Left ventricle myocardium inferior (tissue), 1 donor: ENCODE measurements around the gene PACRGL. TPM values are rescaled to one million over a fixed set of nuclear protein-coding genes. Genes with fewer than 3 reads are reported as not detected.

Experiments
- DNase-seq: peaks from one replicate; pipeline ENCODE4 v3.0.0-alpha.2; 2020
- H3K27ac ChIP-seq: fragments of 200-600 bp; replicated peaks from 2 replicates; pipeline ENCODE4 v1.8.0; 2021
- H3K27me3 ChIP-seq: fragments of 200-600 bp; 2 replicates; pipeline ENCODE4 v1.8.0; 2021; ENCODE audit warnings: low read depth
- H3K36me3 ChIP-seq: fragments of 200-600 bp; 2 replicates; pipeline ENCODE4 v1.8.0; 2021
- H3K4me1 ChIP-seq: fragments of 200-600 bp; 2 replicates; pipeline ENCODE4 v1.8.0; 2021
- H3K4me3 ChIP-seq: fragments of 200-600 bp; 2 replicates; pipeline ENCODE4 v1.8.0; 2021; ENCODE audit warnings: mild to moderate bottlenecking, moderate library complexity
- H3K9me3 ChIP-seq: fragments of 200-600 bp; replicated peaks from 2 replicates; pipeline ENCODE4 v1.8.0; 2021
- intact Hi-C: fragments of 100-400 bp; cut with micrococcal nuclease; formaldehyde crosslinking; loops from one replicate; pipeline ENCODE4 v1.11.0; 2022
- total RNA-seq: library from RNA; stranded (reverse); fragmentation: NEBNext Ultra II Directional; extraction: Animal tissue kit (Norgen Biotek cat#: 25700); gene quantifications from one replicate; pipeline ENCODE4 v1.2.1, GENCODE V29; 2021
- TF ChIP-seq, protein P1 (sequence below): fragments of 200-600 bp; IDR thresholded peaks from 2 replicates; pipeline ENCODE4 v1.8.0; 2021; ENCODE audit warnings: antibody characterized with exemption, mild to moderate bottlenecking, borderline replicate concordance
- donor health status: DM: no; HTN: yes; CAD: no; lungs with severe emphysema.

PACRGL gene
- total RNA-seq, 1 donor from 2014 or later, result 9.8 TPM

DNA sequence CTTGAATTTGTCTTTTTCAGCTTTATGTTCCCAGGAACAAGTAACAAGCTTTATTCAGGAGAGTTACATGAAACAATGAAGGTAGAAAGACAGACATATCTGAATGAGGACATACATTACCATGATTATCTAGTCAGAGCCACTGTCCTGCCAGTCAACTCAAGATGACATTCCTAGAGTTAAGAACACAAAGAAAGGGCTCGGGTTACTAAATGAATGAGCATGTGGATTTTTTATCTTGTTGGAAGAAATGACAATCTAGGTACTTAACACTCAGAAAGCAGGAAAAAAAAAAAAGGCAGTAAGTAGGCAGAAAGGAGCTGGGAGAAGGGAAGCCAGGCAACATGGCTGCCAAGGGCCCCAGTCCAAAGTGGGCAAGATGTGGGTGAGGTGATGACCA is 28.0 kb upstream of the PACRGL start:
- H3K36me3 ChIP-seq, result no peaks in the 10 kb centered on the region
- H3K4me3 ChIP-seq, result no peak overlapping the region
- H3K9me3 ChIP-seq, result no peaks in the 10 kb centered on the region
- DNase-seq, result no peak
- H3K4me1 ChIP-seq, result no peaks in the 10 kb centered on the region
- intact Hi-C loops, result no loop called here
- TF ChIP-seq, protein P1, sequence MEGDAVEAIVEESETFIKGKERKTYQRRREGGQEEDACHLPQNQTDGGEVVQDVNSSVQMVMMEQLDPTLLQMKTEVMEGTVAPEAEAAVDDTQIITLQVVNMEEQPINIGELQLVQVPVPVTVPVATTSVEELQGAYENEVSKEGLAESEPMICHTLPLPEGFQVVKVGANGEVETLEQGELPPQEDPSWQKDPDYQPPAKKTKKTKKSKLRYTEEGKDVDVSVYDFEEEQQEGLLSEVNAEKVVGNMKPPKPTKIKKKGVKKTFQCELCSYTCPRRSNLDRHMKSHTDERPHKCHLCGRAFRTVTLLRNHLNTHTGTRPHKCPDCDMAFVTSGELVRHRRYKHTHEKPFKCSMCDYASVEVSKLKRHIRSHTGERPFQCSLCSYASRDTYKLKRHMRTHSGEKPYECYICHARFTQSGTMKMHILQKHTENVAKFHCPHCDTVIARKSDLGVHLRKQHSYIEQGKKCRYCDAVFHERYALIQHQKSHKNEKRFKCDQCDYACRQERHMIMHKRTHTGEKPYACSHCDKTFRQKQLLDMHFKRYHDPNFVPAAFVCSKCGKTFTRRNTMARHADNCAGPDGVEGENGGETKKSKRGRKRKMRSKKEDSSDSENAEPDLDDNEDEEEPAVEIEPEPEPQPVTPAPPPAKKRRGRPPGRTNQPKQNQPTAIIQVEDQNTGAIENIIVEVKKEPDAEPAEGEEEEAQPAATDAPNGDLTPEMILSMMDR, result no peak
- no peak overlapping the region for H3K27ac ChIP-seq
- H3K27me3 ChIP-seq, result peaks cover 5% of the 10 kb centered on the region

DNA sequence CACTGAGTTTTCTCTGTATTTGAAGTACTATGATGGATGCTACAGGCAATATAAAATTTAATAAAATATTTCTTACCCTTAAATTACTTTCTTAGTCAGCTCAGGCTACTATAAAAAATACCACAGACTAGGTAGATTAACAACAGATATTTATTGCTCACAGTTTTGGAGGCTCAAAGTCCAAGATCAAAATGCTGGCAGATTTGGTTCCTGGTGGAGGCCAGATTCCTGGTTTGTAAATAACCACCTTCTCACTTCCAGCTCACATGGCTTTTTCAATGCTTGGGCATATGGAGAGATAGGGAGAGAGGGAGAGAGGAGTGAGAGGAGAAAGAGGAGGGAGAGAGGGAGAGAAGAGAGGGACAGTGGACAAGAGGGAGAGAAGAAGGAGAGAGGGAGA is 24.5 kb upstream of the PACRGL start:
- H3K4me1 ChIP-seq, result no peaks in the 10 kb centered on the region
- H3K27me3 ChIP-seq, result peaks cover 34% of the 10 kb centered on the region
- intact Hi-C loops, result no loop called here
- no peak for DNase-seq
- TF ChIP-seq, protein P1, result no peak
- no peaks in the 10 kb centered on the region for H3K36me3 ChIP-seq
- no peak overlapping the region for H3K27ac ChIP-seq
- no peak overlapping the region for H3K4me3 ChIP-seq
- no peaks in the 10 kb centered on the region for H3K9me3 ChIP-seq

DNA sequence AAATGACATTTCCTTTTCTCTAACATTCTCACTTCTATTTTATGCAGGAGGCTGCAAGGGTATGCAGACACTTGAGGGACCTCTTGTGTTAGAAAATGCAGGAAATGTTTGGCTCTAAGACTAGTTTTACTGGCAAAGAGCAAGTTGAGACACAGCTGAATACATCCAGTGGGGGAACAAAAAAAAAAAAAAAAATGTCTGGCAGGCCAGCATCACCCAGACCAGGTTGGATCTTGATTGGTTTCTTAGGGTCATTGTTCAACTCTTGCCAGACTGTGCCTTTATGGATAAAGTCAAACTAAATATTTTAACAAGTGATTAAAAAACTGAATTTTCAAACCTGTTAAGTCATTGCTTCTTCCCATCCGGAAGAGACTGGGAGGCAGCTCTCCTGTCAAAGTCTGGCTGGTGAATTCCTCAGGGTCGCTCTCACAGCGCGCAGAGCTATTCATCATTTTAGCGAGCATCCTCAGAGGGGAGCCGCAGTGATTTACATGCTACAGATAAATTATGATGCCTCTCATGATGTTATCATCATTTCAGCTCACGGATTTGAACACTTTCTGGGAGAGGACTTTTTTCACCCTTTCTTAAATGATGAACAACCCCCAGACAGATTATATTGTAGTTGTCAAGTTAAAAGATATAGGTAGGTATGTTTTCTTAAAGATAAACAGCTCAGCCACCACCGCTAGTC is 23.6 kb upstream of the PACRGL start:
- H3K9me3 ChIP-seq, result no peaks in the 10 kb centered on the region
- intact Hi-C loops, result no loop called here
- H3K27ac ChIP-seq, result no peak overlapping the region
- H3K4me1 ChIP-seq, result no peaks in the 10 kb centered on the region
- no peak overlapping the region for H3K4me3 ChIP-seq
- no peak for DNase-seq
- TF ChIP-seq, protein P1, result no peak
- H3K36me3 ChIP-seq, result no peaks in the 10 kb centered on the region
- H3K27me3 ChIP-seq, result peaks cover 38% of the 10 kb centered on the region

DNA sequence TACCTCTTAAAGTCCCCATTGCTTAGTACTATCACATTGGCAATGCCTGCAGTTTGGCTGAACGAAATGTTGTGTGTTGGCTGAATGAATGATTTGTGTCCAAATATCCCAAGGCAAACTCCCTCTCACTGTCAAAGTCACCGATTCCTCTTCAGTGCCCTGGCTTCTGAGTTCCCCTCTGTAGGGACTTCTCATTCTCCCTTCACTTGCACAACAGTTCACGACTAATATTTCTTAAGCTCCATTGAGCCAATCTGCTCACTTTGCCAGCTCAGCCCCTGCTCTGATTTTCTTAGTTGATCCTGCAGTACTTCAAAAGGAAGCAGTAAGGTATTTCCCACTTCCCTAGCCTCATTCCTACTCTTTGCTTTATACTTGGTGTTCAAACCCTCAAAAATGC is 21.9 kb upstream of the PACRGL start:
- no peak overlapping the region for H3K27ac ChIP-seq
- peaks cover 56% of the 10 kb centered on the region for H3K27me3 ChIP-seq
- no peak overlapping the region for H3K4me3 ChIP-seq
- no peak for DNase-seq
- no peaks in the 10 kb centered on the region for H3K9me3 ChIP-seq
- no peaks in the 10 kb centered on the region for H3K4me1 ChIP-seq
- H3K36me3 ChIP-seq, result no peaks in the 10 kb centered on the region
- TF ChIP-seq, protein P1, result no peak
- intact Hi-C loops, result no loop called here

DNA sequence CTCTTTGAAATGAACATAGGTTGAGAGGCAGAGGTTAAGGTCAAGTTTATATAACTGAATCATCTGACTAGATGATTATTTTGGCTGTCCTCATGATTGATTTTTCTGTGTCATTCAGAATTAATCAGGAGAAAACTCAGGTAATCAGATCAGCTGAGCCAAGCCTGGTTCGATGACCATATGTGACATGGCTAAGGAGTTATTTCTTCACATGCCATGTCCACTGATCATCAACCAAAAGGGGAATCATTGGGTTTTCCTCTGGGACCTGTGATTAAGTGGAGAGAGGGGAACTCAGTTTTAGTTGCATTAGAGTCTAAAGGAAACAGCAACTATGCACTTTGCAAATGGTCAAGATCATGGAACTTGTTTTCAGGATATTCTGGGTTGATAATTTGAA is 20.3 kb upstream of the PACRGL start:
- no peaks in the 10 kb centered on the region for H3K9me3 ChIP-seq
- no peak for DNase-seq
- intact Hi-C loops, result no loop called here
- H3K4me1 ChIP-seq, result no peaks in the 10 kb centered on the region
- no peak overlapping the region for H3K4me3 ChIP-seq
- H3K36me3 ChIP-seq, result no peaks in the 10 kb centered on the region
- peaks cover 53% of the 10 kb centered on the region for H3K27me3 ChIP-seq
- no peak overlapping the region for H3K27ac ChIP-seq
- TF ChIP-seq, protein P1, result no peak

DNA sequence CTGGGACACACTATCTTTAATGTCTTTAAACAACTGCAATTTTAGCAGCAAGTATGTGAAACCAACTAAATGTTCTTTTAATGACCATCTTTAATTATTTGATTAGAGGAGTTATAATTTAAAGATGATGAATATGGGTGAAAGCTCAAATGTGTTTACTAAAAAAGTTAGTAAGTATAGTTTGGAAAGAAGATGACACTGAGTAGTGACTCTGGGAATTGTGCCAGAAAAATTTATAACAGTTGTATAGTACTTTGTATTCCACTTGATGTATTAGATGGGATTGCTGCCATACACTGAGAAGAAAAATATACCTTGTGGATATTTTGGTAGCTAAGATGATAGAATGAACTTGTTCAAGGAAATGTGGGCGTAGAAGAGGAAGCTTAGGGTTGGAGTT is 19.5 kb upstream of the PACRGL start:
- no peak for DNase-seq
- H3K4me1 ChIP-seq, result no peaks in the 10 kb centered on the region
- H3K36me3 ChIP-seq, result no peaks in the 10 kb centered on the region
- H3K27me3 ChIP-seq, result peaks cover 53% of the 10 kb centered on the region
- H3K27ac ChIP-seq, result no peak overlapping the region
- intact Hi-C loops, result no loop called here
- H3K4me3 ChIP-seq, result no peak overlapping the region
- H3K9me3 ChIP-seq, result no peaks in the 10 kb centered on the region
- TF ChIP-seq, protein P1, result no peak
